ENCODE results near the gene INPP5K.
"Not testable (repeated sequence)": the region's sequence is repeated elsewhere in the genome, so short reads cannot be mapped to it uniquely, and the experiment has no call there.

The INPP5K gene

DNA sequence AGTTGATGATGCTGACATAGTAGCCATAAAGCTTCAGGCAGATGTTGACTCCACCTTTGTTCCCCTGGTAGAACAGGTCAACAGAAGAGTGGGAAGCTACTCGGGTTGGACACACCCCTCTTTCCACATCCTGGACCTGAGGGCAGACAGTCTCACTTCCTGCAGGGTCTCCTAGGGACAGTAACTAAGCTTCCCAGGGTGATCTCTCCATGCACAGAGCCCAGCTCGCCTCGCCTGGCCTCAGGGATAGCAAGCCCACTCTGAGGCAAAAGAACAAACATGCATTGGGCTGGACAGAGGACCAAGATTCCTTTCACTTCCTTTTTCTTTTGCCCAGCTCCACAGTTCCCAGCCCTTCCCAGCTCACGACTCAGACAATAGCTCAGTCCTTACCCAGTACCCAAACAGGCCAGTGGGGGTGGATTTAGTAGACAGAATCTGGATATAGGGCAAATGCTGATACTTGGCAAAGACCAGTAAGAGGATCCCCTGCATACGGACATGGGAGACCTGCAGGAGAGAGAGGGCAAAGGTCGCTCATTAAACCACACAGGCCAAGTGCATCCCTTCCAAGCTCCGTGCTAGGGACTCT, 7.0 kb downstream of the INPP5K start:
- peaks cover under 1% of the 10 kb centered on the region for H3K79me2 ChIP-seq (ENCODE audit: control insufficient read depth, low read length)
- H3K27ac ChIP-seq (ENCODE audit: low read depth, low read length) = no peak overlapping the region
- H3K36me3 ChIP-seq (ENCODE audit: control insufficient read depth, low read length) = peaks cover 8% of the 10 kb centered on the region; the same call in 1 of the 2 replicates
- no peaks in the 10 kb centered on the region for H3K9me3 ChIP-seq (ENCODE audit: control insufficient read depth, insufficient read depth, low read length)
- no peaks in the 10 kb centered on the region for H3K9me2 ChIP-seq (replicated peaks; ENCODE audit: control insufficient read depth, low read length)
- no peaks in the 10 kb centered on the region for H3K4me1 ChIP-seq (ENCODE audit: control insufficient read depth, low read length)
- H3K4me3 ChIP-seq (ENCODE audit: low read length) = no peak overlapping the region
- TF ChIP-seq, protein P1, sequence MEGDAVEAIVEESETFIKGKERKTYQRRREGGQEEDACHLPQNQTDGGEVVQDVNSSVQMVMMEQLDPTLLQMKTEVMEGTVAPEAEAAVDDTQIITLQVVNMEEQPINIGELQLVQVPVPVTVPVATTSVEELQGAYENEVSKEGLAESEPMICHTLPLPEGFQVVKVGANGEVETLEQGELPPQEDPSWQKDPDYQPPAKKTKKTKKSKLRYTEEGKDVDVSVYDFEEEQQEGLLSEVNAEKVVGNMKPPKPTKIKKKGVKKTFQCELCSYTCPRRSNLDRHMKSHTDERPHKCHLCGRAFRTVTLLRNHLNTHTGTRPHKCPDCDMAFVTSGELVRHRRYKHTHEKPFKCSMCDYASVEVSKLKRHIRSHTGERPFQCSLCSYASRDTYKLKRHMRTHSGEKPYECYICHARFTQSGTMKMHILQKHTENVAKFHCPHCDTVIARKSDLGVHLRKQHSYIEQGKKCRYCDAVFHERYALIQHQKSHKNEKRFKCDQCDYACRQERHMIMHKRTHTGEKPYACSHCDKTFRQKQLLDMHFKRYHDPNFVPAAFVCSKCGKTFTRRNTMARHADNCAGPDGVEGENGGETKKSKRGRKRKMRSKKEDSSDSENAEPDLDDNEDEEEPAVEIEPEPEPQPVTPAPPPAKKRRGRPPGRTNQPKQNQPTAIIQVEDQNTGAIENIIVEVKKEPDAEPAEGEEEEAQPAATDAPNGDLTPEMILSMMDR (IDR thresholded peaks at IDR 0.05; ENCODE audit: low read depth, low read length, poor library complexity, severe bottlenecking) = no peak
- TF ChIP-seq EZH2phosphoT487 (IDR thresholded peaks at IDR 0.05; ENCODE audit: borderline replicate concordance, low read length) = no peak
- no peak overlapping the region for H3K4me2 ChIP-seq (ENCODE audit: low read length)
- H3K27me3 ChIP-seq (ENCODE audit: control insufficient read depth, low read length) = no peaks in the 10 kb centered on the region
- H4K20me1 ChIP-seq (ENCODE audit: control insufficient read depth, insufficient read depth, low read depth, low read length) = no peaks in the 10 kb centered on the region
- no peaks in the 10 kb centered on the region for H3F3A ChIP-seq (ENCODE audit: control insufficient read depth, insufficient read depth)

DNA sequence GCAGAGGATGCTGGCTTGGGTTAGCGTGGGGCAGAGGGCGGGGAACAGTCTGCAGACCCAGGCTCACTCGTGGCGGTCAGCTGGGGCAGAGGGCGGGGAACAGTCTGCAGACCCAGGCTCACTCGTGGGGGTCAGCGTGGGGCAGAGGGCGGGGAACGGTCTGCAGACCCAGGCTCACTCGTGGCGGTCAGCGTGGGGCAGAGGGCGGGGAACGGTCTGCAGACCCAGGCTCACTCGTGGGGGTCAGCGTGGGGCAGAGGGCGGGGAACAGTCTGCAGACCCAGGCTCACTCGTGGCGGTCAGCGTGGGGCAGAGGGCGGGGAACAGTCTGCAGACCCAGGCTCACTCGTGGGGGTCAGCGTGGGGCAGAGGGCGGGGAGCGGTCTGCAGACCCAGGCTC, 7.7 kb downstream of the INPP5K start:
- H3K9me3 ChIP-seq (ENCODE audit: control insufficient read depth, insufficient read depth, low read length); H3K9me2 ChIP-seq (replicated peaks; ENCODE audit: control insufficient read depth, low read length); H3K4me2 ChIP-seq (ENCODE audit: low read length); H3K4me3 ChIP-seq (ENCODE audit: low read length); H3F3A ChIP-seq (ENCODE audit: control insufficient read depth, insufficient read depth); H4K20me1 ChIP-seq (ENCODE audit: control insufficient read depth, insufficient read depth, low read depth, low read length); H3K27ac ChIP-seq (ENCODE audit: low read depth, low read length); H3K36me3 ChIP-seq (ENCODE audit: control insufficient read depth, low read length); H3K27me3 ChIP-seq (ENCODE audit: control insufficient read depth, low read length); H3K79me2 ChIP-seq (ENCODE audit: control insufficient read depth, low read length); H3K4me1 ChIP-seq (ENCODE audit: control insufficient read depth, low read length): not testable (repeated sequence)

DNA sequence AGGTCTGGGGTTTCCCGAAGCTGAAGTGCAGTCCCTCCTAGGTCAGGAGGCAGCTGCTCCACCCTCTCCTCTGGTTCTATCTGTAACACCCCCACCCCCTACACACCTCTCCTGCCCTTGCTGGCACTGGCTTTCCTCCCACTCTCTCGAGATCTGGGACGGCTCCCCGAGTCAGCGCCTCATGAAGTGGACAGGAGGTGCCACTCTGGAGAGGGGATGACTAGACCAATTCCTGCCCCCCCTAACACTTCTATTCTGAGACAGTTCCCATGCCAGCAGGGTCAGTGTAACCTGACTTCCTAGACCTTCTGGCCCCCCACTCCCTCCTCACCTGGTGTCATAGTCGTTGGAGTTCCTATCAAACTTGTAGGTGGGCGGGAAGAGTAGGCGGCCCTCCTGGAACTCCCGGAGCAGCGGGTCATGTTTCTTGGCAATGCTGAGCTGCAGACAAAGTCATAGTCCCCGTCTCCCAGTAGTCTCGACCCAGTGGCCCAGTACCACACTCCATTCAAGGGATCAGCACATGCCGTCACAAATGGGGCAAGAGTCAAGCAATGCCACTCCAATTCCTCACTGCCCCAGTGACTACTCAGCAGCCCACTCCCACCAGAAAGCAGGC, 9.7 kb downstream of the INPP5K start:
- peaks cover 4% of the 10 kb centered on the region; the same call in 1 of the 2 replicates for H3K36me3 ChIP-seq (ENCODE audit: control insufficient read depth, low read length)

DNA sequence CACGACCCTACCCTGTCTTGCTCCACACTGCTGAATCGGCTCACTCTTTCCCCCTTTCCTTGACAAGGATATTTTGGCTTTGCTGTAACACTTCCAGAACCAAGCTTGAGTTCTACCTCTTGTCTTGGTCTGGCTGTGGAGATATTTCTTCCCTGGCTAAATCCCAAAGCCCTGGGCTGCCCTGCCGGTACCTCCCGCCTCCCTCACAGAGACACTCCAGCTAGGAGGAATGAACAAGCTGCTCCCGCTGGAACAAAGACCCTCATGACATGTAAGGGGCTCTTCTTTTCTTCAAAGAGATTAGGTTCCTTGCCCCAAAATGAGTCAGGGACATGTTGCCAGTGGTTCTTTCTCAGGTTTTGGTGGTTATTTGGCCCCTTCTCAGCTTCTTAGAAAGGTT, 10.8 kb downstream of the INPP5K start:
- Histone ChIP-seq H3K79me2 (ENCODE audit: control insufficient read depth, low read length) (no peaks in the 10 kb centered on the region), H3F3A (ENCODE audit: control insufficient read depth, insufficient read depth) (no peaks in the 10 kb centered on the region), H3K9me3 (ENCODE audit: control insufficient read depth, insufficient read depth, low read length) (no peaks in the 10 kb centered on the region), H3K27me3 (ENCODE audit: control insufficient read depth, low read length) (no peaks in the 10 kb centered on the region), H3K27ac (ENCODE audit: low read depth, low read length) (no peak overlapping the region), H3K36me3 (ENCODE audit: control insufficient read depth, low read length) (peaks cover 4% of the 10 kb centered on the region; the same call in 1 of the 2 replicates), H4K20me1 (ENCODE audit: control insufficient read depth, insufficient read depth, low read depth, low read length) (no peaks in the 10 kb centered on the region), H3K4me3 (ENCODE audit: low read length) (no peak overlapping the region), H3K4me1 (ENCODE audit: control insufficient read depth, low read length) (no peaks in the 10 kb centered on the region), H3K4me2 (ENCODE audit: low read length) (no peak overlapping the region), H3K9me2 (replicated peaks; ENCODE audit: control insufficient read depth, low read length) (no peaks in the 10 kb centered on the region)
- TF ChIP-seq, protein P1 (IDR thresholded peaks at IDR 0.05; ENCODE audit: low read depth, low read length, poor library complexity, severe bottlenecking) = no peak

More for the DNA sequence above, 9.7 kb downstream of the INPP5K start:
- Histone ChIP-seq H3K4me2 (ENCODE audit: low read length) (no peak overlapping the region), H3K9me3 (ENCODE audit: control insufficient read depth, insufficient read depth, low read length) (no peaks in the 10 kb centered on the region), H3K27me3 (ENCODE audit: control insufficient read depth, low read length) (no peaks in the 10 kb centered on the region), H3K27ac (ENCODE audit: low read depth, low read length) (no peak overlapping the region), H3K9me2 (replicated peaks; ENCODE audit: control insufficient read depth, low read length) (no peaks in the 10 kb centered on the region), H4K20me1 (ENCODE audit: control insufficient read depth, insufficient read depth, low read depth, low read length) (no peaks in the 10 kb centered on the region), H3K4me3 (ENCODE audit: low read length) (no peak overlapping the region), H3K79me2 (ENCODE audit: control insufficient read depth, low read length) (no peaks in the 10 kb centered on the region), H3K4me1 (ENCODE audit: control insufficient read depth, low read length) (no peaks in the 10 kb centered on the region), H3F3A (ENCODE audit: control insufficient read depth, insufficient read depth) (no peaks in the 10 kb centered on the region)
- TF ChIP-seq, protein P1 (IDR thresholded peaks at IDR 0.05; ENCODE audit: low read depth, low read length, poor library complexity, severe bottlenecking) = no peak

Measured in DOHH2 (cell line).